Vagina (tissue), 2 donors: ENCODE data around the gene CPAMD8.

ENCODE experiments used
- CTCF ChIP-seq, 3 experiments: fragments of 450-650 bp in 2 of 3; fragments of 200-600 bp in 1 of 3; sonication (generic) in 1 of 3; IDR thresholded peaks; one replicate each; pipeline ENCODE4 v1.5.1; 2017 to 2019; ENCODE audit warnings: antibody characterized with exemption in 3 of 3, mild to moderate bottlenecking in 2 of 3, moderate library complexity in 2 of 3
- POLR2AphosphoS5 ChIP-seq, 2 donors: sonication (generic); formaldehyde crosslinking; IDR thresholded peaks; one replicate each; pipeline ENCODE4 v1.9.0; 2017; ENCODE audit warnings: antibody characterized with exemption in 2 of 2, mild to moderate bottlenecking in 2 of 2, low read depth in 1 of 2; ENCODE audit not compliant: insufficient read depth in 1 of 2

DNA sequence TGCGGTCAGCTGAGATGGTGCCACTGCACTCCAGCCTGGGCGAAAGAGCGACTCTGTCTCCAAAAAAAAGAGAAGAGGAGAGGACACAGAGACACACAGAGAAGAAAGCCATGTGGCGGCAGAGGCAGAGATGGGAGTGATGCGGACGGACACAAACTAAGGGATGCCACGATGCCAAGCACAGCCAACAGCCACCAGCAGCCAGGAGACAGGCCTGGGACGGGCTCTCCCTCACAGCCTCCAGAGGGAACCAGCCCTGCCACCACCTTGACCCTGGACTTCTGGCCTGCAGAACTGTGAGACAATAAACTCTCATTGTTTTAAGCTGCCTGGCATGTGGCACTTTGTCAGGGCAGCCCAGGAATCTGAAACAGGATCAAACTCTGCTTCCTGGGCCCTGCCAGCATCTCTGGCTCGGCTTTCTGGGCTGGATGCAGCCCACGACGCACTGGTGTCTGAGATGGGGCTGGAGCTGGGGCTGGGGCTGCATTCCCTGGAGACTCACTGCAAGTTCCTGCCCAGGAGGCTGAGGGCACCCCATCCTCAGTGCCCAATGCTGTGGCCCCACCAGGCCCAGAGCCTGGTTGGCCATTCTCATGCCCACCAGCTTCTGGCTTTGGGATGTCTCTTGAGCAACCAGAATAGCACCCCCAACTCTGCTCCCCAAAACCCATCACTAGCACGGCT lies 134.8 kb downstream of the CPAMD8 start:
- TF ChIP-seq CTCF (IDR thresholded peaks at IDR 0.05), result no peak
- no peak for TF ChIP-seq POLR2AphosphoS5 (IDR thresholded peaks at IDR 0.05; ENCODE audit: insufficient read depth in 1 of 2, low read depth in 1 of 2)
